Spinal cord (tissue), 10 donors: Measurements from ENCODE around the gene TIMP2. TPM values are rescaled to one million over a fixed set of nuclear protein-coding genes. Genes with fewer than 3 reads are reported as not detected.

ENCODE experiments used
- DNase-seq, 6 donors: peaks; one replicate each; pipeline versions ENCODE4 v3.0.0 to v3.0.0-alpha.2; 2013 to 2015; ENCODE audit warnings: low spot score in 6 of 6, low read depth in 4 of 6
- H3K27ac ChIP-seq: one replicate; pipeline ENCODE4 v1.5.1; 2013; ENCODE audit warnings: low read depth, low read length, control low read depth
- H3K27me3 ChIP-seq: one replicate; pipeline ENCODE4 v1.6.1; 2013; ENCODE audit warnings: low read length; ENCODE audit not compliant: control insufficient read depth, insufficient read depth
- H3K36me3 ChIP-seq: one replicate; pipeline ENCODE4 v1.6.1; 2013; ENCODE audit warnings: low read length; ENCODE audit not compliant: control insufficient read depth, insufficient read depth
- H3K4me1 ChIP-seq: one replicate; pipeline ENCODE4 v1.6.1; 2013; ENCODE audit warnings: low read length; ENCODE audit not compliant: control insufficient read depth, insufficient read depth
- H3K4me3 ChIP-seq: one replicate; pipeline ENCODE4 v1.5.1; 2013; ENCODE audit warnings: low read depth, low read length, control low read depth
- H3K9me3 ChIP-seq: one replicate; pipeline ENCODE4 v1.6.1; 2013; ENCODE audit warnings: low read length; ENCODE audit not compliant: control insufficient read depth, insufficient read depth
- WGBS: methylation state at CpG from one replicate; pipeline ENCODE4 v1.1.5; 2013; ENCODE audit warnings: missing lambda C conversion rate; ENCODE audit not compliant: insufficient coverage; 5-methylcytosine and 5-hydroxymethylcytosine counted together
- polyA plus RNA-seq, 2 donors: library from polyadenylated mRNA; unstranded; fragments of 120-200 nt; gene quantifications; one replicate each; pipeline ENCODE4 v1.2.1, GENCODE V29; 2013; ENCODE audit not compliant: insufficient read length in 2 of 2
- total RNA-seq, 2 donors: library from RNA; depleted of rRNA in 1 of 2; stranded (reverse); fragments of 120-200 nt in 1 of 2; fragments of >200 nt in 1 of 2; gene quantifications; one replicate each; pipeline versions ENCODE4 v1.2.3 to v1.2.4, GENCODE V29; 2013 to 2014
- donor health status: healthy.

TIMP2 gene
- total and polyA plus RNA-seq, 4 donors, result 139 to 417 (median 288) TPM

- H3K4me1 ChIP-seq, result peaks cover 80% of the 10 kb centered on the region
- no peaks in the 10 kb centered on the region for H3K27me3 ChIP-seq
- no peak for DNase-seq
- 78% methylated on average over 6 of the region's 8 CpGs for WGBS
- no peak overlapping the region for H3K27ac ChIP-seq
- H3K9me3 ChIP-seq, result no peaks in the 10 kb centered on the region
- H3K36me3 ChIP-seq, result peaks cover 43% of the 10 kb centered on the region
- no peak overlapping the region for H3K4me3 ChIP-seq
Observed at GRCh38 chr17:78889531-78889930, 35.7 kb downstream of the TIMP2 start.

GRCh38 chr17:78888941-78889518, 36.2 kb downstream of the TIMP2 start:
- Histone ChIP-seq H3K27me3 (no peaks in the 10 kb centered on the region), H3K36me3 (peaks cover 46% of the 10 kb centered on the region), H3K4me1 (peaks cover 83% of the 10 kb centered on the region), H3K9me3 (no peaks in the 10 kb centered on the region), H3K4me3 (no peak overlapping the region), H3K27ac (no peak overlapping the region)
- DNase-seq, result no peak
- WGBS, result 72% methylated on average over 3 of the region's 10 CpGs

GRCh38 chr17:78886954-78887353, 38.2 kb downstream of the TIMP2 start:
- no peak overlapping the region for H3K4me3 ChIP-seq
- no peak for DNase-seq
- H3K36me3 ChIP-seq, result peaks cover 46% of the 10 kb centered on the region
- peak overlapping the region; percentile 15 for H3K27ac ChIP-seq
- H3K9me3 ChIP-seq, result no peaks in the 10 kb centered on the region
- peaks cover 83% of the 10 kb centered on the region for H3K4me1 ChIP-seq
- no peaks in the 10 kb centered on the region for H3K27me3 ChIP-seq
- 80% methylated on average over 9 of the region's 12 CpGs for WGBS

- peaks cover 78% of the 10 kb centered on the region for H3K4me1 ChIP-seq
- peaks cover 40% of the 10 kb centered on the region for H3K36me3 ChIP-seq
- no peak overlapping the region for H3K4me3 ChIP-seq
- DNase-seq, result no peak
- H3K9me3 ChIP-seq, result no peaks in the 10 kb centered on the region
- peak overlapping the region; percentile 99 for H3K27ac ChIP-seq
- WGBS, result 94% methylated on average over 8 of the region's 8 CpGs
- no peaks in the 10 kb centered on the region for H3K27me3 ChIP-seq
Observed at GRCh38 chr17:78885956-78886355, 39.2 kb downstream of the TIMP2 start.

- no peak overlapping the region for H3K4me3 ChIP-seq
- H3K9me3 ChIP-seq, result no peaks in the 10 kb centered on the region
- 88% methylated on average over 24 of the region's 24 CpGs for WGBS
- H3K36me3 ChIP-seq, result peaks cover 40% of the 10 kb centered on the region
- peaks cover 77% of the 10 kb centered on the region for H3K4me1 ChIP-seq
- DNase-seq, result no peak
- H3K27me3 ChIP-seq, result no peaks in the 10 kb centered on the region
- H3K27ac ChIP-seq, result peak overlapping the region; percentile 99
Observed at GRCh38 chr17:78884876-78885667, 40.1 kb downstream of the TIMP2 start.

GRCh38 chr17:78884148-78884825, 40.9 kb downstream of the TIMP2 start:
- Histone ChIP-seq H3K27me3 (no peaks in the 10 kb centered on the region), H3K4me3 (peak overlapping the region; percentile 24), H3K36me3 (peaks cover 44% of the 10 kb centered on the region), H3K4me1 (peaks cover 80% of the 10 kb centered on the region), H3K27ac (peak overlapping the region; percentile 99), H3K9me3 (no peaks in the 10 kb centered on the region)
- DNase-seq, result peak in 2 of 6 donors; percentile 56 to 57
- 19% methylated on average over 19 of the region's 20 CpGs for WGBS

- H3K27ac ChIP-seq, result peak overlapping the region; percentile 99
- H3K4me3 ChIP-seq, result peak overlapping the region; percentile 24
- H3K36me3 ChIP-seq, result peaks cover 44% of the 10 kb centered on the region
- H3K27me3 ChIP-seq, result no peaks in the 10 kb centered on the region
- DNase-seq, result peak in 5 of 6 donors; percentile 70 to 94 (median 77)
- peaks cover 81% of the 10 kb centered on the region for H3K4me1 ChIP-seq
- H3K9me3 ChIP-seq, result no peaks in the 10 kb centered on the region
- WGBS, result 4% methylated on average over 21 of the region's 24 CpGs
Observed at GRCh38 chr17:78883533-78884131, 41.6 kb downstream of the TIMP2 start.

GRCh38 chr17:78883089-78883532, 42.1 kb downstream of the TIMP2 start:
- DNase-seq, result peak in 1 of 6 donors; percentile 54
- peaks cover 45% of the 10 kb centered on the region for H3K36me3 ChIP-seq
- no peaks in the 10 kb centered on the region for H3K27me3 ChIP-seq
- H3K4me1 ChIP-seq, result peaks cover 84% of the 10 kb centered on the region
- no peak overlapping the region for H3K4me3 ChIP-seq
- H3K9me3 ChIP-seq, result no peaks in the 10 kb centered on the region
- H3K27ac ChIP-seq, result peak overlapping the region; percentile 99
- WGBS, result 55% methylated on average over 10 of the region's 10 CpGs

GRCh38 chr17:78882540-78883088, 42.6 kb downstream of the TIMP2 start:
- Histone ChIP-seq H3K27ac (peak overlapping the region; percentile 99), H3K4me1 (peaks cover 84% of the 10 kb centered on the region), H3K4me3 (no peak overlapping the region), H3K36me3 (peaks cover 48% of the 10 kb centered on the region), H3K9me3 (no peaks in the 10 kb centered on the region), H3K27me3 (no peaks in the 10 kb centered on the region)
- 55% methylated on average over 8 of the region's 14 CpGs for WGBS
- DNase-seq, result no peak
